ENCODE results near the gene RBM23. TPM values are rescaled to one million over a fixed set of nuclear protein-coding genes. Genes with fewer than 3 reads are reported as not detected.
"Not testable (repeated sequence)": the region's sequence is repeated elsewhere in the genome, so short reads cannot be mapped to it uniquely, and the experiment has no call there.

RBM23 gene
- total and polyA plus RNA-seq, 2 donors (not counting 3 experiments of a cell fraction or from before 2014, with no cell fraction given): 67.7 to 68.9 TPM

GRCh38 chr14:22854963-22855724 is 63.8 kb downstream of the RBM23 start:
- BruUV-seq (replicated peaks): no TSS peak
- Histone ChIP-seq H3K9me3 (replicated peaks; ENCODE audit: control insufficient read depth, insufficient read depth, low read length) (no peaks in the 10 kb centered on the region), H3K79me2 (ENCODE audit: control insufficient read depth, insufficient read depth, low read length) (no peaks in the 10 kb centered on the region), H4K20me1 (replicated peaks; ENCODE audit: control insufficient read depth, extremely low read depth, insufficient read depth, low read length) (no peaks in the 10 kb centered on the region), H3K27me3 (ENCODE audit: control insufficient read depth in 2 of 2, insufficient read depth in 2 of 2, low read length in 2 of 2) (no peaks in the 10 kb centered on the region), H3K27ac (ENCODE audit: insufficient read depth, low read depth, low read length) (no peak overlapping the region), H3K9ac (replicated peaks; ENCODE audit: extremely low read depth, insufficient read depth, low read length) (no peak overlapping the region), H3K4me3 (replicated peaks in 1 of 3; ENCODE audit: insufficient read depth in 1 of 3, low read depth in 1 of 3, low read length in 3 of 3) (no peak overlapping the region), H3K4me1 (ENCODE audit: control insufficient read depth, extremely low read depth, insufficient read depth, low read length) (peaks cover 29% of the 10 kb centered on the region), H3K9me1 (replicated peaks; ENCODE audit: control insufficient read depth, extremely low read depth, insufficient read depth, low read length) (no peaks in the 10 kb centered on the region), H2AFZ (ENCODE audit: low read depth, low read length) (no peak overlapping the region), H3K4me2 (ENCODE audit: insufficient read depth, low read length) (no peak overlapping the region), H3K36me3 (ENCODE audit: control insufficient read depth in 2 of 2, extremely low read depth in 1 of 2, insufficient read depth in 2 of 2, low read length in 2 of 2) (no peaks in the 10 kb centered on the region)
- DNase-seq (ENCODE audit: low read depth, low spot score) (no peak), FAIRE-seq (no peak)
- POLR2A ChIA-PET: no interaction called here
- TF ChIP-seq FOS (IDR thresholded peaks at IDR 0.05; ENCODE audit: borderline replicate concordance, insufficient read depth, low read length) (no peak), POLR2AphosphoS5 (IDR thresholded peaks at IDR 0.05; ENCODE audit: insufficient read depth, low read depth, low read length) (no peak), MYC (IDR thresholded peaks at IDR 0.05; ENCODE audit: low read depth, low read length) (no peak), CTCF (IDR thresholded peaks at IDR 0.05; ENCODE audit: extremely low read depth in 1 of 2, insufficient read depth in 1 of 2, low read depth in 1 of 2, low read length in 2 of 2) (no peak), EZH2 (IDR thresholded peaks at IDR 0.05; ENCODE audit: borderline replicate concordance, low read depth, low read length, severe bottlenecking) (no peak), JUN (IDR thresholded peaks at IDR 0.05; ENCODE audit: borderline replicate concordance, insufficient read depth, insufficient read length, low read depth) (no peak), MAX (IDR thresholded peaks at IDR 0.05; ENCODE audit: insufficient read depth, insufficient read length) (no peak), GATA2 (IDR thresholded peaks at IDR 0.05; ENCODE audit: insufficient read depth, insufficient read length, low read depth, low read length) (no peak), POLR2A (IDR thresholded peaks at IDR 0.05; ENCODE audit: low read depth, low read length) (no peak)
- dilution Hi-C loops (cut with MboI; ENCODE audit: extremely low pct_ligation_motif_present, low sequenced_read_pairs) (no loop called here), intact Hi-C loops (cut with micrococcal nuclease) (loop anchor here (10.0 kb wide), 1 partner anchor 380 kb away; no protein-coding TSS in a partner anchor)
- CTCF ChIA-PET: interaction anchor here (0.6 to 10.2 kb wide), 15 partner anchors 8 to 579 kb away, joined by 3 to 313 read pairs (median 5); partner anchors contain the start of genes ABHD4, LRP10, MMP14 and MRPL52

- H3K4me2 ChIP-seq (ENCODE audit: insufficient read depth, low read length); H4K20me1 ChIP-seq (replicated peaks; ENCODE audit: control insufficient read depth, extremely low read depth, insufficient read depth, low read length); H3K9me3 ChIP-seq (replicated peaks; ENCODE audit: control insufficient read depth, insufficient read depth, low read length); H3K27ac ChIP-seq (ENCODE audit: insufficient read depth, low read depth, low read length); DNase-seq (ENCODE audit: low read depth, low spot score); H2AFZ ChIP-seq (ENCODE audit: low read depth, low read length); H3K79me2 ChIP-seq (ENCODE audit: control insufficient read depth, insufficient read depth, low read length); H3K27me3 ChIP-seq (ENCODE audit: control insufficient read depth in 2 of 2, insufficient read depth in 2 of 2, low read length in 2 of 2); dilution Hi-C loops (cut with MboI; ENCODE audit: extremely low pct_ligation_motif_present, low sequenced_read_pairs); H3K4me3 ChIP-seq (replicated peaks in 1 of 3; ENCODE audit: insufficient read depth in 1 of 3, low read depth in 1 of 3, low read length in 3 of 3); H3K9me1 ChIP-seq (replicated peaks; ENCODE audit: control insufficient read depth, extremely low read depth, insufficient read depth, low read length); FAIRE-seq; BruUV-seq (replicated peaks); H3K9ac ChIP-seq (replicated peaks; ENCODE audit: extremely low read depth, insufficient read depth, low read length); H3K36me3 ChIP-seq (ENCODE audit: control insufficient read depth in 2 of 2, extremely low read depth in 1 of 2, insufficient read depth in 2 of 2, low read length in 2 of 2): not testable (repeated sequence)
- POLR2A ChIA-PET: interaction anchor here (0.9 kb wide), 1 partner anchor 32 kb away, joined by 5 read pairs; no protein-coding TSS in a partner anchor
- intact Hi-C loops (cut with micrococcal nuclease): loop anchor here (10.0 kb wide), 1 partner anchor 379 kb away; no protein-coding TSS in a partner anchor
- CTCF ChIA-PET: interaction anchor here (0.8 to 10.2 kb wide), 12 partner anchors 9 to 295 kb away, joined by 3 to 313 read pairs (median 28); partner anchors contain the start of genes ABHD4, LRP10, MMP14 and MRPL52
- H3K4me1 ChIP-seq (ENCODE audit: control insufficient read depth, extremely low read depth, insufficient read depth, low read length): peaks cover 37% of the 10 kb centered on the region
Measured at GRCh38 chr14:22854296-22854695, 64.7 kb downstream of the RBM23 start.

Data from endothelial cell of umbilical vein (primary cell).